Measurements from ENCODE around the gene EPHB4. TPM values are rescaled to one million over a fixed set of nuclear protein-coding genes. Genes with fewer than 3 reads are reported as not detected.
"Not testable (repeated sequence)": the region's sequence is repeated elsewhere in the genome, so short reads cannot be mapped to it uniquely, and the experiment has no call there.

EPHB4 gene
- total and polyA plus RNA-seq, 10 of the 15 experiments (the other 5 are each of a cell fraction or from before 2014, with no cell fraction given), result 0.32 to 0.85 (median 0.48) TPM; not detected in 4

GRCh38 chr7:100854899-100855298, 27.6 kb upstream of the EPHB4 start:
- BruUV-seq (replicated peaks); H3K27ac ChIP-seq (ENCODE audit: control insufficient read depth, insufficient read depth); H3K4me3 ChIP-seq; intact Hi-C loops (cut with micrococcal nuclease; ENCODE audit: unreplicated experiment); H3K79me2 ChIP-seq (ENCODE audit: control insufficient read depth, insufficient read depth, low read length); H3K9ac ChIP-seq (ENCODE audit: control insufficient read depth, insufficient read depth, low read length); ATAC-seq; H3K9me3 ChIP-seq (replicated peaks; ENCODE audit: control insufficient read depth, insufficient read depth, low read length); RAD21 ChIA-PET (ENCODE audit: unreplicated experiment); H3K36me3 ChIP-seq (ENCODE audit: control insufficient read depth in 2 of 2, insufficient read depth in 2 of 2, low read length in 1 of 2); SMC1A ChIA-PET (ENCODE audit: uncharacterized antibody, unreplicated experiment); H2AFZ ChIP-seq (ENCODE audit: control insufficient read depth, low read depth, low read length); H4K20me1 ChIP-seq (ENCODE audit: control insufficient read depth, insufficient read depth); H3K4me1 ChIP-seq (ENCODE audit: control insufficient read depth, insufficient read depth, low read length); H3K4me2 ChIP-seq (ENCODE audit: control insufficient read depth, insufficient read depth); H3K27me3 ChIP-seq (replicated peaks in 1 of 2; ENCODE audit: control insufficient read depth in 2 of 2, insufficient read depth in 2 of 2, low read length in 1 of 2); DNase-seq (ENCODE audit: low read depth, low spot score); FAIRE-seq: not testable (repeated sequence)
- in situ Hi-C loops (cut with MboI), result loop anchor here (10.0 kb wide), 2 partner anchors 150 to 380 kb away; partner anchors contain the start of genes POP7 and TSC22D4
- 87% methylated on average over 9 of the region's 9 CpGs for WGBS (ENCODE audit: insufficient coverage, insufficient replicate concordance, low lambda C conversion rate, missing lambda C conversion rate)
- POLR2A ChIA-PET, result interaction anchor here (1.7 kb wide), 1 partner anchor 20 kb away, joined by 8 read pairs; the partner anchor contains the start of gene SRRT
- CTCF ChIA-PET, result interaction anchor here (7.7 kb wide), 1 partner anchor 53 kb away, joined by 238 read pairs; no protein-coding TSS in a partner anchor

GRCh38 chr7:100854146-100854895, 27.0 kb upstream of the EPHB4 start:
- no TSS peak for BruUV-seq (replicated peaks)
- H4K20me1 ChIP-seq (ENCODE audit: control insufficient read depth, insufficient read depth), result no peaks in the 10 kb centered on the region
- H2AFZ ChIP-seq (ENCODE audit: control insufficient read depth, low read depth, low read length), result no peak overlapping the region
- ATAC-seq (no peak), DNase-seq (ENCODE audit: low read depth, low spot score) (no peak), FAIRE-seq (no peak)
- H3K27me3 ChIP-seq (replicated peaks in 1 of 2; ENCODE audit: control insufficient read depth in 2 of 2, insufficient read depth in 2 of 2, low read length in 1 of 2), result no peaks in the 10 kb centered on the region
- WGBS (ENCODE audit: insufficient coverage, insufficient replicate concordance, low lambda C conversion rate, missing lambda C conversion rate), result 96% methylated on average over 14 of the region's 14 CpGs
- intact Hi-C loops (cut with micrococcal nuclease; ENCODE audit: unreplicated experiment), result no loop called here
- no peaks in the 10 kb centered on the region for H3K9me3 ChIP-seq (replicated peaks; ENCODE audit: control insufficient read depth, insufficient read depth, low read length)
- ChIA-PET CTCF (interaction anchor here (1.2 to 7.7 kb wide), 4 partner anchors 52 to 290 kb away, joined by 5 to 238 read pairs (median 47); partner anchors contain the start of gene POP7), RAD21 (ENCODE audit: unreplicated experiment) (interaction anchor here (0.7 to 4.6 kb wide), 4 partner anchors 33 to 162 kb away, joined by 3 to 43 read pairs (median 4); partner anchors contain the start of gene POP7), SMC1A (ENCODE audit: uncharacterized antibody, unreplicated experiment) (interaction anchor here (0.9 to 3.7 kb wide), 3 partner anchors 35 to 162 kb away, joined by 4 to 17 read pairs (median 4); partner anchors contain the start of gene UFSP1), POLR2A (interaction anchor here (0.6 to 1.7 kb wide), 6 partner anchors 21 to 878 kb away, joined by 3 to 8 read pairs (median 3); partner anchors contain the start of genes PCOLCE and SRRT)
- in situ Hi-C loops (cut with MboI), result loop anchor here (10.0 kb wide), 2 partner anchors 150 to 380 kb away; partner anchors contain the start of genes POP7 and TSC22D4
- peaks cover 2% of the 10 kb centered on the region for H3K4me1 ChIP-seq (ENCODE audit: control insufficient read depth, insufficient read depth, low read length)
- peak overlapping the region; percentile 100 for H3K4me2 ChIP-seq (ENCODE audit: control insufficient read depth, insufficient read depth)
- H3K4me3 ChIP-seq, result peak overlapping the region; percentile 91; the same call in 1 of the 2 replicates
- no peaks in the 10 kb centered on the region for H3K36me3 ChIP-seq (ENCODE audit: control insufficient read depth in 2 of 2, insufficient read depth in 2 of 2, low read length in 1 of 2)
- H3K27ac ChIP-seq (ENCODE audit: control insufficient read depth, insufficient read depth), result no peak overlapping the region
- TF ChIP-seq KAT2A (conservative IDR thresholded peaks at IDR 0.05; ENCODE audit: control insufficient read depth, low read depth, low read length) (no peak), PAX5 (IDR thresholded peaks at IDR 0.05; ENCODE audit: borderline replicate concordance, low read depth, low read length) (no peak), NFYB (IDR thresholded peaks at IDR 0.05; ENCODE audit: insufficient read depth, low read depth, low read length) (no peak), RUNX3 (IDR thresholded peaks at IDR 0.05; ENCODE audit: low read length) (no peak), ASH2L (IDR thresholded peaks at IDR 0.05; ENCODE audit: borderline replicate concordance, low read depth) (no peak), ZNF384 (IDR thresholded peaks at IDR 0.05; ENCODE audit: borderline replicate concordance, low read depth, low read length) (no peak), CREB1 (IDR thresholded peaks at IDR 0.05; ENCODE audit: low read depth) (no peak), RAD51 (IDR thresholded peaks at IDR 0.05) (no peak)
- no peak overlapping the region for H3K9ac ChIP-seq (ENCODE audit: control insufficient read depth, insufficient read depth, low read length)
- peaks cover 10% of the 10 kb centered on the region for H3K79me2 ChIP-seq (ENCODE audit: control insufficient read depth, insufficient read depth, low read length)
